ENCODE data around the gene ZP2. TPM values are rescaled to one million over a fixed set of nuclear protein-coding genes. Genes with fewer than 3 reads are reported as not detected.

The ZP2 gene
- total RNA-seq, 1 experiment from 2014 or later: not detected

GRCh38 chr16:21226749-21227148 is 15.4 kb upstream of the ZP2 start:
- Histone ChIP-seq H3K27ac (ENCODE audit: insufficient read length, low read depth, low read length) (no peak overlapping the region), H2BK5ac (ENCODE audit: insufficient read length, low read length) (no peak overlapping the region), H3K4me1 (ENCODE audit: insufficient read depth, low read length) (peaks cover 10% of the 10 kb centered on the region), H2BK15ac (ENCODE audit: low read depth, low read length) (no peak overlapping the region), H3K9me3 (ENCODE audit: control insufficient read depth, low read depth, low read length) (no peaks in the 10 kb centered on the region), H4K20me1 (ENCODE audit: control insufficient read depth, insufficient read depth, insufficient read length) (no peaks in the 10 kb centered on the region), H3K14ac (ENCODE audit: insufficient read depth, low read length) (no peak overlapping the region), H3K9ac (ENCODE audit: extremely low read depth, insufficient read length, low read length) (no peak overlapping the region), H2BK120ac (ENCODE audit: low read depth, low read length, poor library complexity, severe bottlenecking) (no peak overlapping the region), H4K8ac (replicated peaks; ENCODE audit: insufficient read length, low read depth, low read length) (no peak overlapping the region), H3K23me2 (ENCODE audit: insufficient read length, low read depth, low read length, poor library complexity, severe bottlenecking) (no peaks in the 10 kb centered on the region), H3K27me3 (ENCODE audit: insufficient read depth, low read length) (no peaks in the 10 kb centered on the region; the same call in 1 of the 2 replicates), H2BK12ac (ENCODE audit: insufficient read length, low read depth, low read length) (no peak overlapping the region), H3K4me2 (ENCODE audit: insufficient read depth, insufficient read length, low read length) (no peak overlapping the region), H3K79me2 (ENCODE audit: insufficient read depth, low read length) (no peaks in the 10 kb centered on the region), H3K4ac (ENCODE audit: low read depth, low read length) (no peak overlapping the region), H3K79me1 (ENCODE audit: insufficient read depth, low read depth, low read length, poor library complexity, severe bottlenecking) (no peaks in the 10 kb centered on the region), H3K18ac (ENCODE audit: insufficient read length, low read depth, low read length) (no peak overlapping the region), H3K56ac (ENCODE audit: insufficient read length, low read depth, low read length) (no peak overlapping the region), H2AFZ (ENCODE audit: low read length) (no peak overlapping the region), H4K91ac (ENCODE audit: insufficient read length, low read depth, low read length) (no peak overlapping the region), H4K5ac (ENCODE audit: insufficient read length, low read depth, low read length) (no peak overlapping the region), H2BK20ac (ENCODE audit: low read depth, low read length, poor library complexity, severe bottlenecking) (no peak overlapping the region), H3T11ph (ENCODE audit: low read length) (no peak overlapping the region), H3K23ac (ENCODE audit: insufficient read length, low read depth, low read length) (no peak overlapping the region), H2AK5ac (ENCODE audit: insufficient read length, low read length) (no peak overlapping the region)
- peaks cover 26 to 32% of the 10 kb centered on the region in 2 experiments for H3K4me1 Mint-ChIP-seq
- H3K9me3 Mint-ChIP-seq: no peaks in the 10 kb centered on the region
- no peak overlapping the region for H3K4me3 Mint-ChIP-seq
- no peak for TF ChIP-seq CTCF (conservative IDR thresholded peaks at IDR 0.05)
- DNase-seq: no peak
- no peaks in the 10 kb centered on the region for H3K36me3 Mint-ChIP-seq (ENCODE audit: insufficient read depth in 1 of 3, low read depth in 3 of 3)
- no peak overlapping the region for H3K27ac Mint-ChIP-seq
- peaks cover 13% of the 10 kb centered on the region for H3K27me3 Mint-ChIP-seq (ENCODE audit: low read depth)
